ENCODE measurements around the gene ME1. TPM values are rescaled to one million over a fixed set of nuclear protein-coding genes. Genes with fewer than 3 reads are reported as not detected.

ME1 gene
- total RNA-seq, 1 donor from 2014 or later, result 12.8 TPM

- intact Hi-C loops (cut with DNase I), result no loop called here
- Histone ChIP-seq H3K27ac (no peak overlapping the region), H3K36me3 (no peaks in the 10 kb centered on the region), H3K9me3 (no peaks in the 10 kb centered on the region), H3K27me3 (no peaks in the 10 kb centered on the region), H3K4me3 (no peak overlapping the region), H3K4me1 (peaks cover 6% of the 10 kb centered on the region)
- TF ChIP-seq POLR2A (IDR thresholded peaks at IDR 0.05), result no peak
- TF ChIP-seq POLR2AphosphoS5 (IDR thresholded peaks at IDR 0.05; ENCODE audit: insufficient read depth in 1 of 2, low read depth in 1 of 2), result no peak
- no peak for TF ChIP-seq CTCF (IDR thresholded peaks at IDR 0.05)
- no peak for DNase-seq (ENCODE audit: extremely low spot score in 2 of 2)
These were observed 6.3 kb downstream of the ME1 start for GRCh38 chr6:83424392-83425018.

DNA sequence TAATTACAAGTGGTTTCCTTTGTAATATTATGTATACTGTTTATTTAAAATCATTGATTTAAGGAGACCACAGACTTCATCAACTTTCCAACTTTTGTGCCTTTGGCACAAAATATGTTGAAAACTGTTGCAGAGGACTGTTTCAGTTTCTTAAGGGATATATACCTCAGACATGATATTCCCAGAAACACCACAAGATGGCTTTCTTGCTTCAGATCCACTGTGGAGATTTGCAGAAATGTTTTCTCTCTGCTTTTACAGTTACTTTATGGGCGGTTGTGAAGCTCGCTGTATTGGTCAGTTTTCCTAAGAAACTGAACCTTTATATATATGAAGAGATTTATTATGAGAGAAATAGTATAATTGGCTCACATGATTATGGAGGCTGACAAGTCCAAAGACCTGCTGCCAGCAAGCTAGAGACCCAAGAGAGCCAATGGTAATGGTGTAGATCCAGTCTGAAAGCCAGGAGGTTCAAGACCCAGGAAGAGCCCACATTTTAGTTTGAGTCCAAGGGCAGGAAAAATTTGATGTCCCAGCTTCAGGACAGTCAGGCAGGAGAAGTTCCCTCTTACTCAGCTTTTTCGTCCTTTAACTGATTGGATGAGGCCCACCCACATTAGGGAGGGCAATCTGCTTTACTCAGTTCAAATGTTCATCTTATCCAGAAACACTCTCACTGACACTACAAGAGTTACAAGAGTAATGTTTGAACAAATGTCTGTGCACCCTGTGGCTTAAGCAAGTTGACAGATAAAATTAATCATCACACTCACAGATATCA is 12.8 kb downstream of the ME1 start:
- no peaks in the 10 kb centered on the region for H3K4me1 ChIP-seq
- H3K36me3 ChIP-seq, result no peaks in the 10 kb centered on the region
- H3K4me3 ChIP-seq, result no peak overlapping the region
- DNase-seq (ENCODE audit: extremely low spot score in 2 of 2), result no peak
- intact Hi-C loops (cut with DNase I), result loop anchor here (10.0 kb wide), 1 partner anchor 97 kb away; the partner anchor contains the start of gene PRSS35
- H3K9me3 ChIP-seq, result no peaks in the 10 kb centered on the region
- no peaks in the 10 kb centered on the region for H3K27me3 ChIP-seq
- H3K27ac ChIP-seq, result no peak overlapping the region
- TF ChIP-seq CTCF (IDR thresholded peaks at IDR 0.05) (peak in 2 of 3 experiments; percentile 37 to 55), POLR2A (IDR thresholded peaks at IDR 0.05) (no peak)

- no peak for DNase-seq (ENCODE audit: extremely low spot score in 2 of 2)
- Histone ChIP-seq H3K4me1 (no peaks in the 10 kb centered on the region), H3K27me3 (no peaks in the 10 kb centered on the region), H3K4me3 (no peak overlapping the region), H3K36me3 (no peaks in the 10 kb centered on the region), H3K27ac (no peak overlapping the region), H3K9me3 (no peaks in the 10 kb centered on the region)
- no peak for TF ChIP-seq POLR2AphosphoS5 (IDR thresholded peaks at IDR 0.05; ENCODE audit: insufficient read depth in 1 of 2, low read depth in 1 of 2)
- TF ChIP-seq POLR2A (IDR thresholded peaks at IDR 0.05), result no peak
- no peak for TF ChIP-seq CTCF (IDR thresholded peaks at IDR 0.05)
- intact Hi-C loops (cut with DNase I), result loop anchor here (10.0 kb wide), 1 partner anchor 102 kb away; the partner anchor contains the start of gene PRSS35
These were observed 17.8 kb downstream of the ME1 start for GRCh38 chr6:83413068-83413467.

GRCh38 chr6:83411731-83412130 is 19.1 kb downstream of the ME1 start:
- intact Hi-C loops (cut with DNase I), result loop anchor here (10.0 kb wide), 1 partner anchor 103 kb away; the partner anchor contains the start of gene PRSS35
- DNase-seq (ENCODE audit: extremely low spot score in 2 of 2), result no peak
- Histone ChIP-seq H3K4me3 (no peak overlapping the region), H3K27me3 (no peaks in the 10 kb centered on the region), H3K4me1 (no peaks in the 10 kb centered on the region), H3K9me3 (no peaks in the 10 kb centered on the region), H3K27ac (no peak overlapping the region), H3K36me3 (no peaks in the 10 kb centered on the region)
- TF ChIP-seq CTCF (IDR thresholded peaks at IDR 0.05), result no peak
- no peak for TF ChIP-seq POLR2A (IDR thresholded peaks at IDR 0.05)
- TF ChIP-seq POLR2AphosphoS5 (IDR thresholded peaks at IDR 0.05; ENCODE audit: insufficient read depth in 1 of 2, low read depth in 1 of 2), result no peak

- H3K4me3 ChIP-seq, result no peak overlapping the region
- no peaks in the 10 kb centered on the region for H3K4me1 ChIP-seq
- TF ChIP-seq CTCF (IDR thresholded peaks at IDR 0.05), result no peak
- no peak for TF ChIP-seq POLR2AphosphoS5 (IDR thresholded peaks at IDR 0.05; ENCODE audit: insufficient read depth in 1 of 2, low read depth in 1 of 2)
- no peak for TF ChIP-seq POLR2A (IDR thresholded peaks at IDR 0.05)
- no peaks in the 10 kb centered on the region for H3K27me3 ChIP-seq
- no peak for DNase-seq (ENCODE audit: extremely low spot score in 2 of 2)
- no peak overlapping the region for H3K27ac ChIP-seq
- H3K36me3 ChIP-seq, result no peaks in the 10 kb centered on the region
- intact Hi-C loops (cut with DNase I), result no loop called here
- no peaks in the 10 kb centered on the region for H3K9me3 ChIP-seq
These were observed 27.7 kb downstream of the ME1 start for GRCh38 chr6:83403191-83403590.

Data from vagina (tissue), 2 donors.